ENCODE measurements around the gene ARHGAP19.

Gene ARHGAP19

GRCh38 chr10:97178074-97178473 is 114.4 kb downstream of the ARHGAP19 start:
- no peak for DNase-seq (ENCODE audit: low read depth, low spot score)

GRCh38 chr10:97176226-97176625 is 116.2 kb downstream of the ARHGAP19 start:
- no peak for DNase-seq (ENCODE audit: low read depth, low spot score)
- no peak overlapping the region for H3K27ac ChIP-seq

More at GRCh38 chr10:97178074-97178473, 114.4 kb downstream of the ARHGAP19 start:
- H3K27ac ChIP-seq = no peak overlapping the region

- DNase-seq (ENCODE audit: low read depth, low spot score) = no peak
- H3K27ac ChIP-seq = no peak overlapping the region
Measured at GRCh38 chr10:97175586-97175985, 116.9 kb downstream of the ARHGAP19 start.

- DNase-seq (ENCODE audit: low read depth, low spot score) = no peak
- H3K27ac ChIP-seq = no peak overlapping the region
Measured at GRCh38 chr10:97174941-97175340, 117.5 kb downstream of the ARHGAP19 start.

- H3K27ac ChIP-seq = no peak overlapping the region
- DNase-seq (ENCODE audit: low read depth, low spot score) = no peak
Measured at GRCh38 chr10:97174276-97174775, 118.1 kb downstream of the ARHGAP19 start.

- DNase-seq (ENCODE audit: low read depth, low spot score) = no peak
- H3K27ac ChIP-seq = no peak overlapping the region
Measured at GRCh38 chr10:97173036-97173435, 119.4 kb downstream of the ARHGAP19 start.
